ENCODE data around the gene SYCE1.
"Not testable (repeated sequence)": the region's sequence is repeated elsewhere in the genome, so short reads cannot be mapped to it uniquely, and the experiment has no call there.

SYCE1 gene

DNA sequence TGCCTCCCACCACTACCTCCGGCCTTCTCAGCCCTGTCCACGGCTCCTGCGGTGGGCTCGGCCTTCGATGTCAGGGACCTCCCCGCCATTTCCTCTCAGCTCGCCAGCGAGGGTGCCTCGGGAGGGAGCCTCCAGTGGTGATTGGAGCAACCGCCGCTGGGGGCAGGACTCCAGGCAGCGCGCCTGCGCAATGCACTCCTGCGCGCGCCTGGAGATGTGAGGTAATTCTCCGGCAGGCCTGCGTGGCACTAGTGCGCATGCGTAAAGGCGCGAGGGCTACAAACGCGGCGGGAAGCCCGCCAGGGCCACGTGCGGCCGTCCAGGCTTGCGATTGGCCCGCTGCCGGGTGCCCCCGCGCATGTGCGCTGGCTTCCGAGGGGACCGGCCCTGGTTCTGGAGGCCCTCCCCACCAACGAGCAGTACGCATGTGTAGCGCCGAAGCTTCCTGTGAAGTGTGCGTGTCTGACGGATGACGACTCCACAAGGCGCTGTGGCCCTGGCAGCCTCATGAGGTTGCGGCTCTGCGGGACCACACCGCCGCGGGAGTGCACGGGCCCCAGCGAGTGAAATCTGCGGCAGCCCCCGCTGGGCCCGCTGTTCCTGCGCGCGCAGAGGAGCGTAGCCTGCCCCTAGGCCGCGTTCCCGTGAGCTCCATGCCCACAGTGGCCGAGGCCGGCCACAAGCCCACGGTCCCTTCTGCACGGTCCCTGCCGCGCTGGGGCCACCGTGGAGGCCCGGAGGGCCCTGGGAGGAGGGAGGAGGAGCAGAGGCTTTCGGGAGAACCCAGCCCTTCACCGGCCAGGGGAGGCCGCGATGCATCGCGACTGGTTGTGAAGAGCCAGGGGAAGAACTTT, at the start of gene SYCE1:
Gene SYCE1 (minus strand): TSS at position 143 of the 854 bp plus-strand sequence. CDS start 54 bp downstream, at position 89.
- no peak for DNase-seq

DNA sequence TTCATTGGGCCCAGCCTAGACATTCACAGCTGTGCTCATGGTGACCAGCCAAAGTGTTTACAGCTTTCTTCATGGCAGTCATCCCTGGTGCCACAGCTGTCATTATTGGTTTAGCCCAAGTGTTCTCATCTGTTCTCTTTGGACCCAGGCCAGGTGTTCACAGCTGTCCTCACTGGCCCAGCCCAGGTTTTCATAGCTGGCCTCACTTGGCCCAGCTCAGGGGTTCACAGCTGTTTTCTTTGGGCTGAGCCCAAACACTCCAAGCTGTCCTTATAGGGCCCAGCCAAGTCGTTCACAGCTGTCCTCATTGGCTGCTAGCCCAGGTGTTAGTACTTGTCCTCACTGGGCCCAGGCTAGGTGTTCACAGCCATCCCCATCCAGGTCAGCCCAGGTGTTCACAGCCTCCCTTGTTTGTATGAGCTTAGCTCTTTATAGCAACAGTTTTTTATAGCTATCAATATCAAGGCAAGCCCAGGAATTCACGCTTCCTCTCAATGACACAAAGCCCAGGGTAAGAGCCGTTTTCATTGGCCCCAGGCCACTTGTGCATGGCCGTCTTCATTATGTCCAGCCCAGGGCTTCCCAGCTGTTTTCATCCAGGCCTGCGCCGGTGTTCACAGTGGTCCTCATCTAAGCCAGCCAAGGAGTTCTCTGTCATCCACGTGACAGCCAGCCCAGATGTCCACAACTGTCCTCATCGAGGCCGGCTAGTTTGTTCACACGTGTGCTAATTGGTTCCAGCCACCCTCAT, 49.6 kb upstream of the SYCE1 start:
- no peak for DNase-seq

DNA sequence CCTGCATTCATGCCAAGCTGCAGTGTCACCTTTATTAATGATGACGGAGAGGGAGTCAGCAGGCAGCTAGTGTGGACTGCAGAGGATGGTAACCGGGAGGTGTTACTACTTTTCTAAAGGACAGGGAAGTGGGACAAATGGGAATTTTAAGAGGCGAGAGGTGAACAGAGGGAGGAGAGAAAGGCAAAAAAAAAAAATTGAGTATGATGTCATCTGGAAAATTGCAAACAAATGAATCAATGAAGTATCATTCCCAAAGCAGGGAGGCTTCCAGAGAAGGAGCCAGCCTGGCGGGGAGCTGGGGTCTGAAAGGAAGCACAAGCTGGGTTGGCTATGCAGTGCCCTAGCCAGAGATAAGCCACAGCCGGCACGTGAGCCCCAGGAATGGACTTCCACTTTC, 48.3 kb upstream of the SYCE1 start:
- DNase-seq, result no peak

DNA sequence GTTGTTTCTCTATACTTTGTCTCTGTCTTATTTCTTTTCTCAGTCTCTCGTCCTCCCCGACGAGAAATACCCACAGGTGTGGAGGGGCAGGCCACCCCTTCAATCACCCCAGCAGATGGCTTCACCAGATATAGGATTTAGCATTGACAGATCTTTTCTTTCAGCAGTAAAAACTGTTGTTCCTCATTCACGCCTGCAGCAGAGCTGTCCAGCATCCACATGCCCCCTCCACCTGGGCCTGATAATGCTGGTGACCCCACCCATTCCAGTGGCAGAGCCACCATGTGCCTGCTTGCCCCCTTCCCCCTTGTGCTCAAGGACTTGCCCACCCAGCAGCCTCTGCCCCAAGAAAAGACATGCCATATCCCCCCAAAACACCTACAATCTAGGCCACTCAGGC, 45.7 kb upstream of the SYCE1 start:
- DNase-seq, result no peak

GRCh38 chr10:133608855-133609254, 43.5 kb upstream of the SYCE1 start:
- peak; percentile 1 for DNase-seq

DNA sequence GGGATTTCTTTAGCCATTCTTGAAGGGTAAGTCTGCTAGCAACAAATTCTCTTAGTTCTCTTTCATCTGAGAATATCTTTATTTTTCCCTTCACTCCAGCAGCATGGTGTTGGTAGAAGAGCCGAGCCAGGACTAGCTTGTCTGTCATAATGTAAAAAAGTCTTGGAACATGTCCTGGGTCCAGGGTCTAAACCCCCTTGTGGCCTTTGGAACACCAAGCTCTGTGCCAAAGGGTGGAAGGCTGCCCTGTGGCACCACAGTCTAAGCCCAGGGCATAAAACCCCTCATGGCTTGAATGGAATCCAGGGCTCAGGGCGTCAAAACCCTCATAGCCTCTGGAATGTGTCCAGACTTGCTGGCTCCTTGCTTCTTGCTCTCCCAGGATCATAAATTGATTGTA, 38.1 kb upstream of the SYCE1 start:
- not testable (repeated sequence) for DNase-seq

GRCh38 chr10:133600657-133601056, 35.3 kb upstream of the SYCE1 start:
- no peak for DNase-seq

DNA sequence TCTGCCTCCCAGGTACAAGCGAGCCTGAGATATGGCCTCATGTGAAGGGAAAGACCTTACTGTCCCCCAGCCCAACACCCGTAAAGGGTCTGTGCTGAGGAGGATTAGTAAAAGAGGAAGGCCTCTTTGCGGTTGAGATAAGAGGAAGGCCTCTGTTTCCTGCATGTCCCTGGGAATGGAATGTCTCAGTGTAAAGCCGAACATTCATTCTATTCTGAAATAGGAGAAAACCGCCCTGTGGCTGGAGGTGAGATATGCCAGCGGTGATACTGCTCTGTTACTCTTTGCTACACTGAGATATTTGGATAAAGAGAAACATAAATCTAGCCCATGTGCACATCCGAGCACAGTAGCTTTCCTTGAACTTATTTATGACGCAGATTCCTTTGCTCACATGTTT, 34.5 kb upstream of the SYCE1 start:
- DNase-seq, result not testable (repeated sequence)

- DNase-seq, result no peak
Observed at GRCh38 chr10:133592716-133593115, 27.3 kb upstream of the SYCE1 start.

GRCh38 chr10:133590970-133591359, 25.6 kb upstream of the SYCE1 start:
- no peak for DNase-seq

GRCh38 chr10:133590226-133590969, 25.0 kb upstream of the SYCE1 start:
- DNase-seq, result no peak

- not testable (repeated sequence) for DNase-seq
Observed at GRCh38 chr10:133577037-133577436, 11.7 kb upstream of the SYCE1 start.

DNA sequence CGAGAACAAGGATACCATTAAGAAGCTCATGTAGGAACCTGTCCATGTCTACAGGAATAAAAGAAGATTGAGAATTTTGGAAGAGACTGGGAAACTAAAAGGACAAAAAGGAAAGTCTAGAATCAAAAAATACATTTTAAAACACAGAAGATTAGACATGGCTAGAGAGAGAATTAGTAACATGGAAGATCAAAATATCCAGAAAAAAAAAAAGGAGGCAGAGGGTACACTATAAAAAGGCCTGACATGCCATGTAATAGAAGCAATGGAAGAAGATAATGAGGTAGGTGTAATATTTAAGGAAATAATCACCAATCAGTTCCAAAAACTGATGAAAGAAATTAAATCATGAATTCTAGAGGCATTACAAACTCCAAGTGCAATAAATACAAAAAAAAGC, 8.1 kb upstream of the SYCE1 start:
- not testable (repeated sequence) for DNase-seq

DNA sequence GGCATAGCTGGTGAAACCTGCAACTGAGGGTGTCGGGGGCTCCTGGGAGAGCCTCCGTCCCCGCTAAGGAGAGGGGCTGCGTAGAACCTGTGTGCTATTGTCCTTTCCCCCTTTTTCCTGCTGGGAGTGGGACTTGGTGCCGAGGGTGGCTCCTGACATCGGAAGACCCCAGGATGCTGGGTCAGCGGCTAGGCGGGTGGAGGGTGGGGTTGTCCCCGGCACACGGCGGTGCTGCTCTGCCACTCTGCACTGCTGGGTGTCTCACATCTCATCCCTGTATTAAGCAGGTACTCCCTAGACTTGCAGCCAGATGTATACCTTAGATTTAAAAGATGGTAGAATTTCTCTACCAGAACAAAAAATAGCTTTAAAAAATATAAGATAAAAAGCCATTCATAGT, 6.7 kb upstream of the SYCE1 start:
- DNase-seq, result not testable (repeated sequence)

DNA sequence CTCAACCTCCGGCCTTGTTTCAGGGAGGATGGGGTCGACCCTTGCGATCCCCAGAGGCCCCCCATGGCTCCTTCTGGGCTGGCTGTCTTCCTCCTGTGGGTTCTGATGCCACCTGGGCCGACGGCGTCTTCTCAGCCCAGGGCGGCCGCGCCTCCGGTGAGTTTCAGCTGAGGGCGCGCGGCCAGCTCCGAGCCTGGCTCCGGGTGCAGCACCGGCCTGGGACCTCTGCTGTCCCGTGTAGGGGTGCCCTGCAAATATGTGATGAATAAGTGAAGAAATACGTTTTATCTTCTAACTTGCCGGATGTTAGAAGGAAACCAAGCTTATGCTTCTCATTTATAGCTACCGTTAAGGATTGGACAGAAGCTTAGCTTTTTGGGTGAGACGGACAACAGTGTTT, 4.4 kb upstream of the SYCE1 start:
- DNase-seq, result not testable (repeated sequence)

GRCh38 chr10:133568831-133569527, 3.6 kb upstream of the SYCE1 start:
- not testable (repeated sequence) for DNase-seq

DNA sequence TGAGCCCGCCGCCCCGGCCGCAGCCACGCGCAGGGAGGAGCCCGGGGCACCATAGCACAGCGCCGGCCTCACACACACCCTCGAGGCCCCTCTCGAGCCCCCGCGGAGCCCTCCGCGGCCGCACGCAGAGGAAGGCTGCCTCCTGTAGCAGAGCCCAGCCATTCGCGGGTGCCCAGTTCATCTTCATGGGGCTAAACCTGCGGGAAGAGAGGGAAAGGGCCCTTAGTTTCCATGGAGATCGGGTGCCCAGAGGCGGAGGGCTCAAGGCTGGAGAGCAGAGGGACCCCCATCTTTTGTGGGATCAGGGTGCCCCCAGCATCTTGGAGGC, 2.9 kb upstream of the SYCE1 start:
- DNase-seq, result no peak

DNA sequence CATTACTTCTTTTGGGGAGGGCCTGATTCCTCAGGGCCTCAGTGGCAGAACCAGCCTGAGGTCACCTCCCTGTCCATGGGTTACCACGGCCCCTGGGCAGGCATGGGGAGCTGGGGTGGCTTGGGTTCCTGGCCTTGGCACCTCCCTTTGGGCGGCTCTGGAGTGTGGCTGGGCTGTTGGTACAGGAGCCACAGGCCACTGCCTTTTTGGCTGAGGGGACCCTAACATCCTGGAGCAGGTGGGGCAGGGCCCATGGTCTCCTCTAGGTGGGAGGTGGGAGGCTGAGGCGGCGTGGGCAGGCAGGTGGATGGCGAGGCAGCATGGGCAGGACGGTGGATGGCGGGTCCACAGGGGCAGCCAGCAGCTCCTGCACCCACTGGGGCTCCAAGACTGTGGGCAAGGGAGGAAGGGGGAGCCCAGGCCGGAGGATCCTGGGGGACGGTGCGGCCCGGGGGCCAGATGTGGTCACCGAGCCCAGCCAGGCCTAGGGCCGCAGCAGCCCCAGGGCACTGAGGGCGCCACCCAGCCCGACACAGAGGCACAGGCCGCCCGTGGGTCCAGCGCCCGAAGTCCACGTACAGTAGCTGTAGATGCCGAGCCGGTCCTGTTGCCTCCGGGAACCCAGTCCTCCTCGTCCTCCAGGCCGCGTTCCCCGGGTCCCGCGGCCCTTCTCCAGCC, 2.4 kb upstream of the SYCE1 start:
- no peak for DNase-seq

GRCh38 chr10:133567119-133567518, 1.7 kb upstream of the SYCE1 start:
- DNase-seq, result no peak

GRCh38 chr10:133564816-133565215, 567 bp downstream of the SYCE1 start:
- DNase-seq, result no peak

DNA sequence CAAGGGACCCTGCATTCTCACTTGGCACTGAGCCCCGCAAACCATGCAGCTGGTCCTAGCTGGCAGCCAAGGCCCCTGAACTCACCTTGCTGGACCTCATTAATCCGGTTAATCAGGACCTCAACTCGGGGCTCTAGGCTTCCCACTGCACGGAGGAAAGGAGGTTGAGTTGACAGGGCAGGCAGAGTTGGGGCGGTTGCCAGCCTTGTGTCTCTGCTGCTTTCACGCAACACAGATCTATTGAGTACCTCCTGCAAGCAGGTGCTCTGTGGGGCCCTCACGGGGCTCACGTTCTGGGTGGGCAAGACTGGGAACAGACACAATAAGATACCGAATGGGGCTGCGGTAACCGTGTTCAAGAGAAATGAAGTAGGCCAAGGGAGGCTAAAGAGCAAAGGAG, 6.2 kb downstream of the SYCE1 start:
- DNase-seq, result no peak

GRCh38 chr10:133557381-133557780, 8.0 kb downstream of the SYCE1 start:
- no peak for DNase-seq
